Endothelial cell of hepatic sinusoid (primary cell): ENCODE data around the gene ARID4B.

Experiments used
- in situ Hi-C: cut with HindIII; loops from 2 replicates; pipeline ENCODE4 v1.10.0; 2017; ENCODE audit warnings: low sequenced_read_pairs

Gene ARID4B

GRCh38 chr1:235330918-235331285, 2.9 kb upstream of the ARID4B start:
- in situ Hi-C loops: no loop called here

GRCh38 chr1:235329139-235329902, 1.3 kb upstream of the ARID4B start:
- in situ Hi-C loops: no loop called here

- in situ Hi-C loops: no loop called here
These were observed 526 bp upstream of the ARID4B start, which contains the start of gene GGPS1 for GRCh38 chr1:235328271-235329138. TSS of gene GGPS1 (plus strand) at chr1:235328570. CDS start at chr1:235335265, 6,695 bp downstream.

GRCh38 chr1:235326719-235327558, 1.0 kb downstream of the ARID4B start:
- in situ Hi-C loops: no loop called here

GRCh38 chr1:235325854-235326253, 2.1 kb downstream of the ARID4B start:
- in situ Hi-C loops: no loop called here

GRCh38 chr1:235325139-235325538, 2.8 kb downstream of the ARID4B start:
- in situ Hi-C loops: no loop called here

GRCh38 chr1:235324296-235324695, 3.7 kb downstream of the ARID4B start:
- in situ Hi-C loops: no loop called here

- in situ Hi-C loops: no loop called here
These were observed 7.3 kb downstream of the ARID4B start for GRCh38 chr1:235320521-235321179.

- in situ Hi-C loops: no loop called here
These were observed 8.7 kb downstream of the ARID4B start for GRCh38 chr1:235319255-235319654.

GRCh38 chr1:235317168-235317567, 10.8 kb downstream of the ARID4B start:
- in situ Hi-C loops: no loop called here

GRCh38 chr1:235315735-235316134, 12.2 kb downstream of the ARID4B start:
- in situ Hi-C loops: no loop called here

GRCh38 chr1:235315173-235315572, 12.8 kb downstream of the ARID4B start:
- in situ Hi-C loops: no loop called here

- in situ Hi-C loops: loop anchor here (5.0 kb wide), 1 partner anchor 52 kb away; no protein-coding TSS in a partner anchor
These were observed 13.9 kb downstream of the ARID4B start for GRCh38 chr1:235313931-235314678.

- in situ Hi-C loops: loop anchor here (5.0 kb wide), 1 partner anchor 51 kb away; no protein-coding TSS in a partner anchor
These were observed 14.7 kb downstream of the ARID4B start for GRCh38 chr1:235313262-235313661.

GRCh38 chr1:235309206-235309605, 18.8 kb downstream of the ARID4B start:
- in situ Hi-C loops: loop anchor here (5.0 kb wide), 1 partner anchor 82 kb away; no protein-coding TSS in a partner anchor

- in situ Hi-C loops: loop anchor here (5.0 kb wide), 1 partner anchor 80 kb away; no protein-coding TSS in a partner anchor
These were observed 20.5 kb downstream of the ARID4B start for GRCh38 chr1:235307158-235308124.

- in situ Hi-C loops: loop anchor here (5.0 kb wide), 1 partner anchor 77 kb away; no protein-coding TSS in a partner anchor
These were observed 23.2 kb downstream of the ARID4B start for GRCh38 chr1:235304549-235305451.
